Mesenchymal stem cell (in vitro differentiated cells and primary cell): ENCODE measurements around the gene BCR.
"Not testable (repeated sequence)": the region's sequence is repeated elsewhere in the genome, so short reads cannot be mapped to it uniquely, and the experiment has no call there.

ENCODE experiments used
- DNase-seq: peaks from one replicate; pipeline ENCODE4 v3.0.0-alpha.2; 2013
- H2AFZ ChIP-seq: one replicate; pipeline ENCODE4 v1.6.1; 2013; ENCODE audit warnings: low read depth, mild to moderate bottlenecking, control low read depth, inconsistent platforms, low read length, moderate library complexity
- H2AK5ac ChIP-seq: 2 replicates; pipeline ENCODE4 v1.6.1; 2013; ENCODE audit warnings: low read length, moderate library complexity, mild to moderate bottlenecking, inconsistent platforms; ENCODE audit not compliant: severe bottlenecking
- H2BK120ac ChIP-seq: one replicate; pipeline ENCODE4 v1.6.1; 2013; ENCODE audit warnings: low read depth, mild to moderate bottlenecking, inconsistent platforms, low read length, moderate library complexity
- H2BK12ac ChIP-seq, 2 experiments: one replicate each; pipeline ENCODE4 v1.6.1; 2013; ENCODE audit warnings: inconsistent platforms in 2 of 2, low read length in 2 of 2, mild to moderate bottlenecking in 2 of 2, moderate library complexity in 2 of 2, control low read depth in 1 of 2
- H2BK15ac ChIP-seq: one replicate; pipeline ENCODE4 v1.6.1; 2013; ENCODE audit warnings: mild to moderate bottlenecking, low read depth, inconsistent platforms; ENCODE audit not compliant: poor library complexity, severe bottlenecking
- H2BK5ac ChIP-seq: 2 replicates; pipeline ENCODE4 v1.6.1; 2013; ENCODE audit warnings: low read depth, mild to moderate bottlenecking, low read length, control low read depth, inconsistent platforms; ENCODE audit not compliant: poor library complexity, severe bottlenecking
- H3K14ac ChIP-seq, 2 experiments: one replicate each; pipeline ENCODE4 v1.6.1; 2013; ENCODE audit warnings: inconsistent platforms in 2 of 2, low read length in 2 of 2, control low read depth in 1 of 2, mild to moderate bottlenecking in 1 of 2, moderate library complexity in 1 of 2
- H3K18ac ChIP-seq, 2 experiments: one replicate each; pipeline ENCODE4 v1.6.1; 2013; ENCODE audit warnings: inconsistent platforms in 2 of 2, low read length in 2 of 2, control low read depth in 1 of 2, low read depth in 1 of 2, mild to moderate bottlenecking in 1 of 2
- H3K23ac ChIP-seq, 2 experiments: one replicate each; pipeline ENCODE4 v1.6.1; 2013; ENCODE audit warnings: inconsistent platforms in 2 of 2, low read length in 2 of 2, mild to moderate bottlenecking in 2 of 2, moderate library complexity in 2 of 2, control low read depth in 1 of 2
- H3K27ac ChIP-seq: 2 replicates; pipeline ENCODE4 v1.5.1; 2013; ENCODE audit warnings: mild to moderate bottlenecking, moderate library complexity, low read length, control low read depth, inconsistent platforms; ENCODE audit not compliant: poor library complexity, severe bottlenecking
- H3K27me3 ChIP-seq, 2 experiments: 2 replicates each; pipeline versions ENCODE4 v1.6.1 to v1.7.0; 2013; ENCODE audit warnings: low read length in 2 of 2, mild to moderate bottlenecking in 2 of 2, moderate library complexity in 2 of 2, control low read depth in 1 of 2, inconsistent platforms in 1 of 2; ENCODE audit not compliant: control insufficient read depth in 1 of 2, insufficient read depth in 1 of 2
- H3K36me3 ChIP-seq, 2 experiments: 2 replicates each; pipeline versions ENCODE4 v1.6.1 to v1.7.0; 2013; ENCODE audit warnings: low read length in 2 of 2, control low read depth in 1 of 2, inconsistent platforms in 1 of 2, low read depth in 1 of 2, mild to moderate bottlenecking in 1 of 2; ENCODE audit not compliant: insufficient read depth in 2 of 2, control insufficient read depth in 1 of 2
- H3K4ac ChIP-seq, 2 experiments: one replicate each; pipeline ENCODE4 v1.6.1; 2013; ENCODE audit warnings: inconsistent platforms in 2 of 2, low read length in 2 of 2, mild to moderate bottlenecking in 2 of 2, moderate library complexity in 2 of 2, control low read depth in 1 of 2, low read depth in 1 of 2
- H3K4me1 ChIP-seq: 2 replicates; pipeline ENCODE4 v1.6.1; 2013; ENCODE audit warnings: low read depth, low read length, control low read depth; ENCODE audit not compliant: control insufficient read depth, insufficient read depth
- H3K4me2 ChIP-seq: 2 replicates; pipeline ENCODE4 v1.6.1; 2013; ENCODE audit warnings: low read length, mild to moderate bottlenecking, inconsistent platforms; ENCODE audit not compliant: poor library complexity, severe bottlenecking
- H3K4me3 ChIP-seq, 2 experiments: 2 replicates each; pipeline versions ENCODE4 v1.5.1 to v1.7.0; 2013; ENCODE audit warnings: low read length in 2 of 2, mild to moderate bottlenecking in 2 of 2, control low read depth in 1 of 2, low read depth in 1 of 2; ENCODE audit not compliant: insufficient read depth in 1 of 2
- H3K79me1 ChIP-seq: replicated peaks from 2 replicates; pipeline ENCODE4 v1.6.1; 2013; ENCODE audit warnings: mild to moderate bottlenecking, control low read depth, low read length, inconsistent platforms; ENCODE audit not compliant: poor library complexity, severe bottlenecking
- H3K9ac ChIP-seq: 2 replicates; pipeline ENCODE4 v1.7.0; 2013; ENCODE audit warnings: mild to moderate bottlenecking, low read length, moderate library complexity
- H3K9me3 ChIP-seq: 2 replicates; pipeline ENCODE4 v1.7.0; 2013; ENCODE audit warnings: mild to moderate bottlenecking, low read length; ENCODE audit not compliant: control insufficient read depth
- H4K8ac ChIP-seq: one replicate; pipeline ENCODE4 v1.6.1; 2013; ENCODE audit warnings: inconsistent platforms, mild to moderate bottlenecking, low read length, moderate library complexity
- H4K91ac ChIP-seq: one replicate; pipeline ENCODE4 v1.6.1; 2013; ENCODE audit warnings: mild to moderate bottlenecking, low read length, inconsistent platforms
- WGBS: methylation state at CpG from one replicate; pipeline ENCODE4 v1.1.7; 2013; ENCODE audit warnings: mixed read lengths; 5-methylcytosine and 5-hydroxymethylcytosine counted together

The BCR gene

GRCh38 chr22:23306438-23306921, 126.2 kb downstream of the BCR start:
- H2BK120ac ChIP-seq: no peak overlapping the region
- no peak overlapping the region for H3K4me2 ChIP-seq
- H3K4ac ChIP-seq: peak overlapping the region; percentile 92 to 97
- H2BK15ac ChIP-seq: peak overlapping the region; percentile 74
- H3K4me1 ChIP-seq: peaks cover 35% of the 10 kb centered on the region
- H3K27ac ChIP-seq: no peak overlapping the region
- no peak overlapping the region for H2AK5ac ChIP-seq
- H3K9me3 ChIP-seq: no peaks in the 10 kb centered on the region
- peak overlapping the region; percentile 89 to 96 for H2BK12ac ChIP-seq
- H3K79me1 ChIP-seq: peaks cover 2% of the 10 kb centered on the region
- peak overlapping the region; percentile 89 for H4K8ac ChIP-seq
- H3K36me3 ChIP-seq: peaks cover 18 to 22% of the 10 kb centered on the region in 2 experiments
- no peak overlapping the region for H3K23ac ChIP-seq
- H3K18ac ChIP-seq: peak overlapping the region; percentile 81 to 91
- peak overlapping the region; percentile 73 for H4K91ac ChIP-seq
- H2BK5ac ChIP-seq: no peak overlapping the region
- no peaks in the 10 kb centered on the region for H3K27me3 ChIP-seq
- no peak overlapping the region for H3K4me3 ChIP-seq
- peak; percentile 96 for DNase-seq
- H2AFZ ChIP-seq: no peak overlapping the region
- no peak overlapping the region for H3K9ac ChIP-seq
- WGBS: 82% methylated on average over 11 of the region's 11 CpGs
- peak overlapping the region in 1 of 2 experiments; percentile 89 for H3K14ac ChIP-seq

GRCh38 chr22:23306926-23307325, 126.6 kb downstream of the BCR start:
- Histone ChIP-seq H2BK15ac (peak overlapping the region; percentile 74), H3K36me3 (peaks cover 16 to 22% of the 10 kb centered on the region in 2 experiments), H3K4me3 (no peak overlapping the region), H2BK12ac (peak overlapping the region; percentile 69 to 90), H3K4me2 (no peak overlapping the region), H3K9ac (no peak overlapping the region), H3K18ac (peak overlapping the region; percentile 81 to 91), H3K27me3 (no peaks in the 10 kb centered on the region), H2BK5ac (no peak overlapping the region), H3K79me1 (peaks cover 2% of the 10 kb centered on the region), H2AK5ac (no peak overlapping the region), H3K4ac (peak overlapping the region in 1 of 2 experiments; percentile 67), H3K23ac (no peak overlapping the region), H4K91ac (peak overlapping the region; percentile 73), H2AFZ (no peak overlapping the region), H4K8ac (peak overlapping the region; percentile 71), H3K9me3 (no peaks in the 10 kb centered on the region), H3K14ac (peak overlapping the region in 1 of 2 experiments; percentile 79), H3K4me1 (peaks cover 34% of the 10 kb centered on the region), H2BK120ac (no peak overlapping the region), H3K27ac (no peak overlapping the region)
- 100% methylated on average over 2 of the region's 3 CpGs for WGBS
- DNase-seq: no peak

GRCh38 chr22:23307511-23307910, 127.2 kb downstream of the BCR start:
- not testable (repeated sequence) for H4K91ac ChIP-seq, H2AK5ac ChIP-seq, H3K23ac ChIP-seq, H4K8ac ChIP-seq, DNase-seq, H3K9me3 ChIP-seq, H2AFZ ChIP-seq, H2BK15ac ChIP-seq, H3K4me3 ChIP-seq, H3K4ac ChIP-seq, H2BK120ac ChIP-seq, H3K27me3 ChIP-seq, H3K79me1 ChIP-seq, H2BK12ac ChIP-seq, H3K9ac ChIP-seq, H3K27ac ChIP-seq, H3K14ac ChIP-seq, H3K4me2 ChIP-seq, H2BK5ac ChIP-seq, H3K18ac ChIP-seq
- 93% methylated on average over 7 of the region's 10 CpGs for WGBS
- Histone ChIP-seq H3K4me1 (peaks cover 28% of the 10 kb centered on the region), H3K36me3 (peaks cover 16 to 19% of the 10 kb centered on the region in 2 experiments)

GRCh38 chr22:23309261-23309660, 129.0 kb downstream of the BCR start:
- not testable (repeated sequence) for H2BK15ac ChIP-seq, H3K79me1 ChIP-seq
- 80% methylated on average over 2 of the region's 12 CpGs for WGBS

More at GRCh38 chr22:23309261-23309660, 129.0 kb downstream of the BCR start:
- H2BK120ac ChIP-seq, H2AFZ ChIP-seq, DNase-seq, H3K4me2 ChIP-seq, H3K27me3 ChIP-seq, H3K4ac ChIP-seq, H3K23ac ChIP-seq, H3K9ac ChIP-seq, H3K4me3 ChIP-seq, H3K27ac ChIP-seq, H4K8ac ChIP-seq, H3K14ac ChIP-seq, H2AK5ac ChIP-seq, H4K91ac ChIP-seq, H3K9me3 ChIP-seq, H2BK5ac ChIP-seq: not testable (repeated sequence)
- Histone ChIP-seq H3K18ac (peak overlapping the region in 1 of 2 experiments; percentile 48), H2BK12ac (peak overlapping the region in 1 of 2 experiments; percentile 86), H3K36me3 (peaks cover 14 to 26% of the 10 kb centered on the region in 2 experiments), H3K4me1 (peaks cover 24% of the 10 kb centered on the region)
